IPS DF 19.7 (cell line): ENCODE data around the gene SARS2.
"Not testable (repeated sequence)": the region's sequence is repeated elsewhere in the genome, so short reads cannot be mapped to it uniquely, and the experiment has no call there.

Source experiments
- DNase-seq: peaks from one replicate; pipeline ENCODE4 v3.0.0-alpha.2; 2013; ENCODE audit warnings: low read depth, low spot score

The SARS2 gene

GRCh38 chr19:38946229-38947010 lies 15.9 kb upstream of the SARS2 start:
- DNase-seq: no peak

GRCh38 chr19:38945562-38946228 lies 15.1 kb upstream of the SARS2 start:
- no peak for DNase-seq

DNA sequence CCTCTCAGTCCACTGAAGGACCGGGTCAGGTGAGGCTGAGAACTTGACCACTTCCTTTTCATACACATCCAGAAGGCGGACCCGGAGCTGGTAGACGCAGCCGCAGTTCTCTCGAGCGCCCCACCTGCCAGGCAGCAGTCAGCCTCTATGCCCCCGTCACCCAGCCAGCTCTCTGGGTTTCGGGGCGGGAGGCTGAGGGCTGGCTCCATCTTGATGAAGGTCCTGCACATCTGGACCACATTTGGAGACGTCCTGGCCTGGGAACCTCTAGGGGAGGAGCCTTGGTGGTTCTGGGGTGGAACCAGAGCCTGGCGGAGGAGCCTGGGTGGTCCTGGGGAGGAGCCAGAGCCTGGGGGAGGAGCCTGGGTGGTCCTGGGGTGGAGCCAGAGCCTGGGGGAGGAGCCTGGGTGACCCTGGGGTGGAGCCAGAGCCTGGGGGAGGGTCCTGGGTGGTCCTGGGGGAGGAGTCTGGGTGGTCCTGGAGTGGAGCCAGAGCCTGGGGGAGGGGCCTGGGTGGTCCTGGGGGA lies 14.5 kb upstream of the SARS2 start:
- no peak for DNase-seq

DNA sequence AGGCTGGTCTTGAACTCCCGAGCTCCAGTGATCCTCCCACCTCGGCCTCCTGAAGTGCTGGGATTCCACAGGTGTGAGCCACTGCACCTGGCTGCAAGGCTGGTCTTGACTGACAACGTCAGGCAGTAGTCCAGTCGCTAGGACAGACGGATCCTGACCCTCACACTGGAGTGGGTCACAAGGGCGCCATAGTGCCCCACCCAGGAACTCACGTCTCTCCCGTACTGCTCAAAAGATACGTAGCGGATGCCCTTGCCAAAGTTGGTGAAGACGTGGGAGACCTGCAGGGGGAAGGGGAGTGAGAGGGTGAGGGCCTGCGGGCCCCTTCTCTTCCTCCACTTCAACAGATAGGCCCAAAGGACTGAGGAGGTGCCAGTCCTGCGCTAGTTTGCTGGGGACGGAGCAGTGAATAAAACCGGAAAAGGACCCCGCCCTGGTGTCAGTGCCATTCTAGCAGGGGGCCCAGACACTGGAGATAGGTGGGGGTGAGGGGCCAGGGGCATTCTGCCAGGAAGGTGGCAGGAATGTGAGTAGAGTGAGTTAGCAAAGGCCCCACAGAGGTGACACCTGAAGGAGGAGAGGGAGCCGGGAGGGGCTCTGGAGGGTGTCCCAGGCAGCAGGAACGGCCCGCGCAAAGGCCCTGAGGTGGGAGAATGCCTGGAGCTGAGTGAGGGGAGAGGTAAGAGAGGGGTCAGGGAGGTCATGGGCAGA lies 12.1 kb upstream of the SARS2 start:
- DNase-seq: no peak

DNA sequence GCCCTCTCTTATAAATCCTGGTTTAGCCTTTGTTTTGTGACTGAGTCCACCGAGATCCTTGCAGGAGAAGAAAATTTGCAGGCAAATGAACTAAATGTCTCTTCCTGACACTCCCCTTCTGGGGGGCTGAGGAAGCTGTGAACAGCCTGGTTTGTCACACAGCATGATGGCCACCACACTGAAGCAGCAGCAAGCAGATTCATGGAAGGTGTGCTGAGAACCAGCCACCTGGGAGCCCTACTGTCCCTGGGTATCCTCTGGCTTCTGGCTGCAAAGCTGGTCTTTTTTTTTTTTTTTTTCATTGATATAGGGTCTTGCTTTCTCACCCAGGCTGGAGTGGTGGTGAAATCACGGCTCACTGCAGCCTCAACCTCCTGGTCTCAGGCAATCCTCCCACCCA lies 11.4 kb upstream of the SARS2 start:
- DNase-seq: no peak

- DNase-seq: not testable (repeated sequence)
These were observed 10.9 kb upstream of the SARS2 start for GRCh38 chr19:38941466-38941865.

DNA sequence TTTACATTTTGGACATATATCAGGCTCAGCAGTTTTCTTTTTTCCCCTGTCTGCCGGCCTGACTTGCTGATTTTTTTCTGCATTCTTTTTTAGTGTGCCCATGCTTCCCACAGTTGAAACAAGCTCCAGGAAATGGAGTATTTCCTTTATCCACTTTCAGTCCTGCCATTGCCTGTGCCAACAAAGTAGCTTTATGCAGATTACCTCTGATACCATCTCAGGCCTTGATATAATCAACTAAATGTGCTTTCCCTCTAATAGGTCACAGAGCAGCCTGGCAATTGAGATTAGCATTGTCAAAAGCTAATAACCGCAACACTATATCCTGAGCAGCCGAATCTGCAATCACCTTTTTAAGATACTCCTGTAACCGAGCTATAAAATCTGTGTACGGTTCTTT lies 9.4 kb upstream of the SARS2 start:
- DNase-seq: no peak

DNA sequence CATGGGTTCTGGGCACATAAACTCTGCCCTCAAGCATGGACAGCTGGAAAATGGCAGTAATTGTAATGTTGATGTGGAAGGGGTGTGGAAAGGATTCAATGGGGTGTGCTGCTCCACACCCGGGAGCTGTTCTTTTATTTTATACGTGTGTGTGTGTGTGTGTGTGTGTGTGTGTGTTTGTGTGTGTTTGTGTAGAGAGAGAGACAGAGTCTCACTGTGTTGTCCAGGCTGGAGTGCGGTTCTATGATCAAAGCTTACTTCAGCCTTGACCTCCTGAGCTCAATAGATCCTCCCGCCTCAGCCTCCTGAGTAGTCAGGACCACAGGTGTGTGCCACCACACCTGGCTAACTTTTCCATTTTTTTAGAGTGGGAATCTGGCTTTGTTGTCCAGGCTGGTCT lies 3.0 kb upstream of the SARS2 start:
- no peak for DNase-seq

DNA sequence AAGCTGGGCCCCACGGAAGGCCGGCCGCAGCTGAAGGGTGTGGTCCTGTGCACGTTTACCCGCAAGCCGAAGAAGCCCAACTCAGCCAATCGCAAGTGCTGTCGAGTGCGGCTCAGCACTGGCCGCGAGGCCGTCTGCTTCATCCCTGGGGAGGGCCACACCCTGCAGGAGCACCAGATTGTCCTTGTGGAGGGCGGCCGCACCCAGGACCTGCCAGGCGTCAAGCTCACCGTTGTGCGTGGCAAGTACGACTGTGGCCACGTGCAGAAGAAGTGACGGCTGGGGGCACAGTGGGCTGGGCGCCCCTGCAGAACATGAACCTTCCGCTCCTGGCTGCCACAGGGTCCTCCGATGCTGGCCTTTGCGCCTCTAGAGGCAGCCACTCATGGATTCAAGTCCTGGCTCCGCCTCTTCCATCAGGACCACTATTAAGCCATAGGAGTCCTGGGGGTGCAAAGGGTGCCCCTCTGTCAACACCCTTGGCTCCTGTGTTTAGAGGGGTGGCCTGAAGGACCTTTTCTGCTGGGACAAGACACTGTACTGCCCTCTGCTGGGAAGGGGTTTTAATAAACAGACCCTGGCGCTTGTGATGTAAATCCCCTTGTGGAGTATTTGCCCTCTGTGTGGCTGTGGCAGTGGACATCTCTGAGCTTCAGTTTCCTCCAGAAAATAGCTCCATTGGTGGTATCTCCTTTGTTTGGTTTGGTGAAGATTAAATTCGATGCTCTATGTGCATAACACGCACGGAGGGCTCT lies 2.0 kb upstream of the SARS2 start:
- DNase-seq: no peak

- no peak for DNase-seq
These were observed 894 bp upstream of the SARS2 start for GRCh38 chr19:38931521-38931793.

DNA sequence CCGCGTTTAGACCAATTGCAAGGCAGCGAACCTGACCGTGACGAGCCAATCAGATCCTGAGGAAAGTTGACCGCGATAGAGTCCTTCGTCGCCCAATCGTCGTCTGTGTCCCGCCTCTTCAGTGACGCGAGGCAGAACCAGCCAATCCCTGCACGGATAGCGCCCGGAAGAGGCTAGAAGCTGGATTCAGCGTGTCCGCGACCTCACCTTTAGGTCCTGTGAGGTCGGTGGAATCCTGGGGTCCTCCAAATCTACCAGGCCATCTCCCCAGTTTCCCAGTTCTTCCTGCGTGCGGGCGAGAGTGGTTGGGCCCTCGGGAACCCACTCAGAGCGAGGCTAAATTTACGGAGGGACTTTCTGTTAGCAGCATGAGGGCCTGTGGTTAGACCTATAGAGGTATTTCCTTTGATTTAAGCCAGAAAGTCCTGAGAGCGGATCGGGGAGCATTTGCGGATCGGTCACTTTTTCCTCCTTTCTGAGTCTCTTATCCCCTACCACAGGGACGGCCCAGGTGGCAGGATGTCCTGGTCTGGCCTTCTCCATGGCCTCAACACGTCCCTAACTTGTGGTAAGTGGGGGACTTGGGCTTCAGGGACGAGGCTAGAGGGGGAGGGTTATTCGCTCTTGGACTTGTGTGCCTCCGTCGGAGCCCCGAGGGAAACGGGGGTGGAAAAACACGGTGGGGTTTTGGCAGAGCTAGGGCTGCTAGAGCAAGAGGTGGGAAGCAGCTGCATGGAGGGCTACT lies 385 bp upstream of the SARS2 start, which contains the start of gene MRPS12:
Gene MRPS12, plus strand, starts transcription at position 169 of the 745 bp plus-strand sequence. Its CDS starts 351 bp downstream, at position 520.
- DNase-seq: peak; percentile 97

DNA sequence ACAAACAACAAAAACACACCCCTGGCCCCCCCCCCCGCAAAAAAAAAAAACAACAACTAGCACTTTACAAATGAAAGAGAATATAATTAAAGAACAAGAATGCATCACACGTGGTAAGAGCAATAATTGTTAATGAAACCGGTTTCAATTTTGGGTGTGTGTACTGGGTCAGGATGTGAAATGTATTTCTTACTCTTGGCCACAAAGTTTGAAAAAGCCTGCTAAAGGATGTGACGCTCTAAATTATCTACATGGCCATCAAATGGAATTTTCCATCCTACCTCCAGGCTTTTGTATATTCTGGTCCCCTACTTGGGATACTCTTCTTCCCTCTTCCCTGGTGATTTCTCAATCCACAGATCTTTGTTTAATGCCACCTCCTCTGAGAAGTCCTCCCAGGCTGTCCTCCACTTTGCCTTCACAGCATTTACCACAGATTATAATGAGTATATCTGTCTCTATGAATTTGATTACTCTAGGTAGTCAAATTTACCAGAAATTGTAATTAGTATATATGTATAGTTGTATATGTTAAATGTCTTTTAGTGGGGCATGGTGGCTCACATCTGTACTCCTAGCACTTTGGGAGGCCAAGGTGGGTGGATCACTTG lies 2.1 kb downstream of the SARS2 start:
- no peak for DNase-seq

DNA sequence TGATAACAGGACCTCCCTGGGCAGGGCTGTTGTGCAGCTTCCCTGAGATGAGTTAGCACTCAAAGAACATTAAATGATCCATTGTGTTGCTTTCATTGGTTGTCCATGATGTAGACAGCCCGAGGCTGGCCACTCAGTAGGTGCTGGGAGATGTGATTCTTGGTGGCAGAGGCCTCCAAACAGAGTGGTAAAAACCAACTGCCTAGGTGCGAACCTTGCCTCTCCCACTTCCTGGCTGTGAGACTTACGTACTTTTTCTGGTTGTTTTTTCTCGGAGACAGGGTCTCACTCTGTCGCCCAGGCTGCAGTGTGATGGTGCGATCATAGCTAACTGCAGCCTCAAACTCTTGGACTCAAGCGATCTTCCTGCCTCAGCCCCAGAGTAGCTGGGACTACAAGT lies 6.2 kb downstream of the SARS2 start:
- DNase-seq: no peak

DNA sequence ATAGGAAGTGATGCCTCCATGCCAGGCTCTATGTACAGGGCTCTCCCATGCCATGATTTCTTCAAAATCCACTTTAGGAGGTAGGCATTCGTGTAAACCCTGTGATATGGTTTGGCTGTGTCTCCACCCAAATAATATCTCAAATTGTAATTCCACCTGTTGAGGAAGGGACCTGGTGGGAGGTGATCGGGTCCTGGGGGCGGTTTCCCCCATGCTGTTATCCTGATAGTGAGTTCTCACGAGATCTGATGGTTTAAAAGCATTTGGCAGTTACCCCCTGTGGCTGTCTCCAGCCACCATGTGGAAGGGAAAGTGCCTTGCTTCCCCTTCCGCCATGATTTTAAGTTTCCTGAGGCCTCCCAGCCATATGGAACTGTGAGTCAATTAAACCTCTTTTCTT lies 8.1 kb downstream of the SARS2 start:
- no peak for DNase-seq

DNA sequence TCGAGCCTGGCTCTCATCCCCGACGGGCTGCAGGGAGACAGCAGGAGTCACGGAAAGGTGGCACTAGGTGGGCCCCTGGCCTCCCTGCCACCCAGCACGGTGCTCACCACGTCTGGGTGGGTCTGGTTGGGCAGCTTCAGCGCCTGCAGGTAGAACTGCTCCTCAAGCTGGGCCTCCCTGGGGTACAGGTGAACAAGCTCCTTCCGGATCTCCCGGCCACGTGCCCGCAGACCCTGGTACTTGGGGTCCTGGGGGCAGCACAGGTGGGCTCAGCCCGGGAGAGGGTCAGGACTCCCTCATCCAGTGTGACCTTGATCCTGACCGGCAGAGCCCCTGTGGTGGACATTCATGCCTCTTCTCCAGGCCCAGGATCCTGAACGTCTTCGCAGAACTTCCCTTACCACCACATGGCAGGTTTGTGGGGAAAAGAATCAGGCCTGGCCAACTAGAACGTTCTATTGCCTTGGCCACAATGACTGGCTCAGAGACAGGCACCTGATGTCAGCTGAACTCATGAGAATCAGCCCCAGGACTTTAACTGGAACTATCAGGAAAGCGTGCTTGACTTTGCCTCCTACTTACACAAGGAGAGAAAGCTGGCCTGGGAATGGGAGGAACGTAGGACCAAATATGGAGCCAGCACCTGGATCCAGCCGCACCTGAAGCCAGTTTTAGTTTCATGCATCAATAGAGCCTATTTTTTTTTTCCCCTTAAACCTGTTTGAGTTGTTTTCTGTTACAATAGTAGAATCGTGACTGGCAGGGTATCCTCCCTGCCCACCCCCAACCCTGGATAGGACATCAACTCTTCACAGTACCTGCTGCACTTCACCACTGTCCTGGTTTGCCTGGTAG lies 8.9 kb downstream of the SARS2 start:
- no peak for DNase-seq

GRCh38 chr19:38920602-38921419 lies 9.8 kb downstream of the SARS2 start:
- no peak for DNase-seq

- DNase-seq: no peak
These were observed 10.5 kb downstream of the SARS2 start for GRCh38 chr19:38919837-38920601.

DNA sequence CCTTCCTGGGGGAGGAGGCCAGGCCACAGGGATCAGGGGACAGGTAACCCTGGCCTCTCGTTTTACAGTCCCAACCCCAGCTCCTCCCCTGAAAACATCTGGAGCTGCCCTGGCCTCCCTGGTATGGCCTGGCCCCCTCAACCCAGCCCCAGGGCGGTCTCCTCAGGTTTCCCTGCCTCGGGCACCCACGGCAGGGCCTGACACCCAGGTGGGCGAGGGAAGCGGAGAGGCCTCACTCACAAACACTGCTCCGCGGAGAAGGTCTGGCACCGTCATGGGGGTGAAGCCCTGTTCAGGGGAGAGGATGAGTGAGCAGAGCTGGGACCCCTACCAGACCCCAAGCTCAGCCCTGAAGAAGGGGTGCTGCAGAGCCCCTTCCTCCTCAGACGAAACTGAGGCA lies 12.0 kb downstream of the SARS2 start:
- DNase-seq: no peak
